Epithelial cell of proximal tubule (primary cell): Measurements from ENCODE around the gene WDR62. TPM values are rescaled to one million over a fixed set of nuclear protein-coding genes. Genes with fewer than 3 reads are reported as not detected.

Source experiments
- DNase-seq: peaks from one replicate; pipeline ENCODE4 v3.0.0-alpha.2; 2011; ENCODE audit warnings: low read depth
- H3K4me3 ChIP-seq: 2 replicates; pipeline ENCODE4 v1.5.1; 2011; ENCODE audit warnings: low read depth, mild to moderate bottlenecking, low read length
- total RNA-seq: library from RNA; depleted of rRNA; stranded (reverse); fragments of >200 nt; gene quantifications from 2 replicates; pipeline ENCODE4 v1.2.3, GENCODE V29; 2015
- TF ChIP-seq, protein P1 (sequence below): conservative IDR thresholded peaks from 2 replicates; pipeline ENCODE4 v1.5.1; 2012; ENCODE audit warnings: low read depth, mild to moderate bottlenecking, low read length

The WDR62 gene
- total RNA-seq, 1 donor from 2014 or later = 12.7 TPM

DNA sequence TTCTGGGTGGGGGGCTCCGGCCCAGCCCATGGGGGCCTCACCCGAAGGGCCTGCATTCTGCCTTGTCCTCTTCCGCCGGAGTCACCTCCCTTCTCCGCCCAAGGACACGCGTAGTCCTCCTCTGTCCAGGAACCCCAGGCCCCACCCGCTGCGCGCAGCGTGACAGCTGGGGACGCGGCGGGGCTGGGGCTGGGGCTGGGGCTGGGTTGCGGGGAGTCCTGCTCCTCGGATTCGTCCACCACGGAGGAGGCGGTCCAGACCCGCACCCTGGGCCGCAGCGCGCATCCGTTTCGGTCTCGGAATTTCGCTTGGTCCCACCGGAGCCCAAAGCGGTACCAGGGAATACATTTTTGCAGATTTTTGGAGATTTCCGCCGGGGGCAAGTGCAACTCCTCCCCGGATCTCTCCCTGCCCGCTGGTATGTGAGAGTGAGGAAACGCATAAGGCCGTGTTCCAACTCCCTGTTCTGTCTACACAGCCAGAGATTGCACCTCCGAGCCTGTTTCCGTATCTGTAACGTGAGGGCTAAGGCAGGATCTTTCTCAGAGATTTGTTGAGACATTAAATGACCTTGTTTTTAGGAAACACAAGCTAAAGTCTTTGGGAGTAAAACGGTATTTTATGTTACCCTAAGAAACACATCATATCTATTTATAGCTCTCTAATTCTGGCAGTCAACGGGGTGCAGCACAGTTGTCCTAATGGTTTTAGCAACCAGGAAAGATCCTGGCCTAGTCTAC lies 97.8 kb downstream of the WDR62 start, which contains the start of gene COX7A1:
Gene COX7A1 (minus strand): TSS at position 96 of the 740 bp plus-strand sequence. CDS start 40 bp downstream, at position 56.
- peak within 1 kb of the TSS; percentile 25 for H3K4me3 ChIP-seq
- DNase-seq = no peak

DNA sequence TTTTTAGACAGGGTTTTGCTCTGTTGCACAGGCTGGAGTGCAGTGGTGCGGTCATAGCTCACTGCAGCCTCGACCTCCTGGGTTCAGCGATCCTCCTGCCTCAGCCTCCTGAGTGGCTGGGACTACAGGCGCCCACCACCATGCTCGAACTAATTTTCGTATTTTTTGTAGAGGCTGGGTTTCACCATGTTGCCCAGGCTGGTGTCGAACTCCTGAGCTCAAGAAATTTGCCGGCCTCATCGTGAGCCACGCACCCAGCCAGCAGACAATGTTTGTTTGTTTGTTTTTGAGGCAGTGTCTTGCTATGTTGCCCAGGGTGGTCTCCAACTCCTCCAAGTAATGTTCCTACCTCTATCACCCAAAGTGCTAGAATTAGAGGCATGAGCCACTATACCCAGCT lies 98.4 kb downstream of the WDR62 start:
- DNase-seq = no peak
- H3K4me3 ChIP-seq = no peak overlapping the region
- TF ChIP-seq, protein P1, sequence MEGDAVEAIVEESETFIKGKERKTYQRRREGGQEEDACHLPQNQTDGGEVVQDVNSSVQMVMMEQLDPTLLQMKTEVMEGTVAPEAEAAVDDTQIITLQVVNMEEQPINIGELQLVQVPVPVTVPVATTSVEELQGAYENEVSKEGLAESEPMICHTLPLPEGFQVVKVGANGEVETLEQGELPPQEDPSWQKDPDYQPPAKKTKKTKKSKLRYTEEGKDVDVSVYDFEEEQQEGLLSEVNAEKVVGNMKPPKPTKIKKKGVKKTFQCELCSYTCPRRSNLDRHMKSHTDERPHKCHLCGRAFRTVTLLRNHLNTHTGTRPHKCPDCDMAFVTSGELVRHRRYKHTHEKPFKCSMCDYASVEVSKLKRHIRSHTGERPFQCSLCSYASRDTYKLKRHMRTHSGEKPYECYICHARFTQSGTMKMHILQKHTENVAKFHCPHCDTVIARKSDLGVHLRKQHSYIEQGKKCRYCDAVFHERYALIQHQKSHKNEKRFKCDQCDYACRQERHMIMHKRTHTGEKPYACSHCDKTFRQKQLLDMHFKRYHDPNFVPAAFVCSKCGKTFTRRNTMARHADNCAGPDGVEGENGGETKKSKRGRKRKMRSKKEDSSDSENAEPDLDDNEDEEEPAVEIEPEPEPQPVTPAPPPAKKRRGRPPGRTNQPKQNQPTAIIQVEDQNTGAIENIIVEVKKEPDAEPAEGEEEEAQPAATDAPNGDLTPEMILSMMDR = no peak

More for the DNA sequence above, 97.8 kb downstream of the WDR62 start, which contains the start of gene COX7A1:
- TF ChIP-seq, protein P1 = no peak

Other genes with a start within 250 kb of the WDR62 start
- gene PRODH2, start 242.1 kb upstream of the WDR62 start, total RNA-seq = not detected in 2 replicates
- gene NPHS1, start 202.4 kb upstream of the WDR62 start, total RNA-seq = not detected in 2 replicates
- not detected in 2 replicates for gene KIRREL2, start 198.0 kb upstream of the WDR62 start, total RNA-seq
- 1.1 and 8.4 TPM in 2 replicates for gene APLP1, start 186.3 kb upstream of the WDR62 start, total RNA-seq
- 3.9 and 10.7 TPM in 2 replicates for gene NFKBID, start 154.4 kb upstream of the WDR62 start, total RNA-seq
- gene HCST, start 152.4 kb upstream of the WDR62 start, total RNA-seq = not detected in 2 replicates
- not detected in 2 replicates for gene TYROBP, start 146.6 kb upstream of the WDR62 start, total RNA-seq
- 6.2 and 12.7 TPM in 2 replicates for gene LRFN3, start 118.5 kb upstream of the WDR62 start, total RNA-seq
- 23.2 and 34.5 TPM in 2 replicates for gene SDHAF1, start 59.7 kb upstream of the WDR62 start, total RNA-seq
- 4.4 and 5.3 TPM in 2 replicates for gene SYNE4, start 46.1 kb upstream of the WDR62 start, total RNA-seq
- gene ALKBH6, start 40.7 kb upstream of the WDR62 start, total RNA-seq = 24.3 and 39.7 TPM in 2 replicates
- gene CLIP3, start 22.0 kb upstream of the WDR62 start, total RNA-seq = 0.51 and 4.3 TPM in 2 replicates
- 3.3 and 7.0 TPM in 2 replicates for gene THAP8, start 612 bp upstream of the WDR62 start, total RNA-seq
- not detected in 2 replicates for gene OVOL3, start 56.2 kb downstream of the WDR62 start, total RNA-seq
- gene POLR2I, start 60.0 kb downstream of the WDR62 start, total RNA-seq = 88.5 and 122 TPM in 2 replicates
- gene TBCB, start 60.6 kb downstream of the WDR62 start, total RNA-seq = 280 and 410 TPM in 2 replicates
- 259 and 267 TPM in 2 replicates for gene CAPNS1, start 85.2 kb downstream of the WDR62 start, total RNA-seq
- gene COX7A1, start 97.5 kb downstream of the WDR62 start, total RNA-seq = 1.7 TPM in 1 of 2 replicates, not detected in the other
- gene ZNF565, start 159.8 kb downstream of the WDR62 start, total RNA-seq = 0.98 and 2.0 TPM in 2 replicates
- gene ZNF146, start 160.2 kb downstream of the WDR62 start, total RNA-seq = 69.5 and 103 TPM in 2 replicates